Prostate gland (tissue), 2 donors: ENCODE data around the gene ASIP.

Source experiments
- POLR2A ChIP-seq: fragments of 450-650 bp; IDR thresholded peaks from one replicate; pipeline ENCODE4 v1.6.1; 2016; ENCODE audit warnings: antibody characterized with exemption, mild to moderate bottlenecking
- POLR2AphosphoS5 ChIP-seq: sonication (generic); formaldehyde crosslinking; IDR thresholded peaks from one replicate; pipeline ENCODE4 v1.6.1; 2017; ENCODE audit warnings: antibody characterized with exemption
- TF ChIP-seq, protein P1 (sequence below), 4 experiments: fragments of 200-600 bp in 2 of 4; fragments of 450-650 bp in 2 of 4; sonication (generic) in 2 of 4; IDR thresholded peaks; 1 replicate in 3 of 4; 2 replicates in 1 of 4; pipeline ENCODE4 v1.5.1; 2016 to 2019; ENCODE audit warnings: antibody characterized with exemption in 4 of 4, mild to moderate bottlenecking in 2 of 4, moderate library complexity in 2 of 4

DNA sequence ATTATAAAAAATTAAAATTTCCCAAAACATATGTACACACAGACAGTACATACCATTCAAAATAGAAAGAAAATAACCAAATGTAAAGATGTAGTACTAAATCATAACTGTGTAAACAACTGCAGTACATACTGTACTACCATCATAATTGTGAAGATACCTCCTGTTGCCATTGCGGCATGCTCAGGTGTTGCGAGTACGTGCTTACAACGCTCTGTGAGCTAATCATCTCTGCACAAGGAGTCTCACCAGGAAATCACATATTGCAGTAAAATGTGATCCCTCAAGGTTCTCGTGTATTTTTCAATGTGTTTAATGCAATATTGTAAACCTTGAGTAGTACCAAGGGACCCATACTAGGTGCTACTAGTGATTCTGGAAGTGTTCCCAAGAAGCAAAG lies 22.9 kb downstream of the ASIP start:
- TF ChIP-seq POLR2AphosphoS5 (peak; percentile 23), POLR2A (no peak)
- TF ChIP-seq, protein P1, sequence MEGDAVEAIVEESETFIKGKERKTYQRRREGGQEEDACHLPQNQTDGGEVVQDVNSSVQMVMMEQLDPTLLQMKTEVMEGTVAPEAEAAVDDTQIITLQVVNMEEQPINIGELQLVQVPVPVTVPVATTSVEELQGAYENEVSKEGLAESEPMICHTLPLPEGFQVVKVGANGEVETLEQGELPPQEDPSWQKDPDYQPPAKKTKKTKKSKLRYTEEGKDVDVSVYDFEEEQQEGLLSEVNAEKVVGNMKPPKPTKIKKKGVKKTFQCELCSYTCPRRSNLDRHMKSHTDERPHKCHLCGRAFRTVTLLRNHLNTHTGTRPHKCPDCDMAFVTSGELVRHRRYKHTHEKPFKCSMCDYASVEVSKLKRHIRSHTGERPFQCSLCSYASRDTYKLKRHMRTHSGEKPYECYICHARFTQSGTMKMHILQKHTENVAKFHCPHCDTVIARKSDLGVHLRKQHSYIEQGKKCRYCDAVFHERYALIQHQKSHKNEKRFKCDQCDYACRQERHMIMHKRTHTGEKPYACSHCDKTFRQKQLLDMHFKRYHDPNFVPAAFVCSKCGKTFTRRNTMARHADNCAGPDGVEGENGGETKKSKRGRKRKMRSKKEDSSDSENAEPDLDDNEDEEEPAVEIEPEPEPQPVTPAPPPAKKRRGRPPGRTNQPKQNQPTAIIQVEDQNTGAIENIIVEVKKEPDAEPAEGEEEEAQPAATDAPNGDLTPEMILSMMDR (IDR thresholded peaks at IDR 0.05), result no peak
